GM18907 (cell line): Measurements from ENCODE around the gene NQO1.

Experiments
- ATAC-seq: cut with Tn5 transposase; IDR thresholded peaks from one replicate; pipeline ENCODE4 v1.9.1; 2021; ENCODE audit warnings: mild to moderate bottlenecking, moderate library complexity; ENCODE audit not compliant: unreplicated experiment

Gene NQO1

GRCh38 chr16:69707920-69708683 lies 18.3 kb downstream of the NQO1 start:
- ATAC-seq, result no peak

GRCh38 chr16:69706975-69707340 lies 19.4 kb downstream of the NQO1 start:
- ATAC-seq, result no peak

- no peak for ATAC-seq
Observed at GRCh38 chr16:69706256-69706974, 19.9 kb downstream of the NQO1 start.

- no peak for ATAC-seq
Observed at GRCh38 chr16:69703638-69704037, 22.7 kb downstream of the NQO1 start.

GRCh38 chr16:69701866-69702265 lies 24.5 kb downstream of the NQO1 start:
- ATAC-seq, result no peak

GRCh38 chr16:69701452-69701851 lies 24.9 kb downstream of the NQO1 start:
- no peak for ATAC-seq

GRCh38 chr16:69699915-69700314 lies 26.4 kb downstream of the NQO1 start:
- ATAC-seq, result no peak

GRCh38 chr16:69698404-69698803 lies 28.0 kb downstream of the NQO1 start:
- no peak for ATAC-seq

- no peak for ATAC-seq
Observed at GRCh38 chr16:69693916-69694315, 32.4 kb downstream of the NQO1 start.

- ATAC-seq, result no peak
Observed at GRCh38 chr16:69691980-69692911, 34.1 kb downstream of the NQO1 start.

GRCh38 chr16:69688589-69688988 lies 37.8 kb downstream of the NQO1 start:
- no peak for ATAC-seq

GRCh38 chr16:69680358-69680757 lies 46.0 kb downstream of the NQO1 start:
- ATAC-seq, result no peak

GRCh38 chr16:69672998-69673713 lies 53.2 kb downstream of the NQO1 start:
- ATAC-seq, result no peak

GRCh38 chr16:69672315-69672997 lies 53.9 kb downstream of the NQO1 start:
- ATAC-seq, result no peak

GRCh38 chr16:69669577-69669976 lies 56.8 kb downstream of the NQO1 start:
- ATAC-seq, result no peak

- ATAC-seq, result no peak
Observed at GRCh38 chr16:69663846-69664245, 62.5 kb downstream of the NQO1 start.

GRCh38 chr16:69662901-69663300 lies 63.5 kb downstream of the NQO1 start:
- no peak for ATAC-seq

GRCh38 chr16:69660166-69660565 lies 66.2 kb downstream of the NQO1 start:
- ATAC-seq, result no peak
